Keratinocyte (primary cell): ENCODE measurements around the gene FAM83C.

Experiments
- EZH2 ChIP-seq: IDR thresholded peaks from one replicate; pipeline ENCODE4 v1.6.1; 2012; ENCODE audit warnings: inconsistent platforms, mild to moderate bottlenecking, low read length, moderate library complexity
- TF ChIP-seq, protein P1 (sequence below), 3 experiments: IDR thresholded peaks in 1 of 3; conservative IDR thresholded peaks in 1 of 3; optimal IDR thresholded peaks in 1 of 3; 2 replicates in 2 of 3; 3 replicates in 1 of 3; pipeline versions ENCODE3 to v1.5.1; 2011; ENCODE audit warnings: low read length in 3 of 3, mild to moderate bottlenecking in 3 of 3, moderate library complexity in 2 of 3, control low read depth in 1 of 3, inconsistent platforms in 1 of 3; ENCODE audit not compliant: insufficient read depth in 2 of 3; ENCODE audit errors: extremely low read depth in 1 of 3

DNA sequence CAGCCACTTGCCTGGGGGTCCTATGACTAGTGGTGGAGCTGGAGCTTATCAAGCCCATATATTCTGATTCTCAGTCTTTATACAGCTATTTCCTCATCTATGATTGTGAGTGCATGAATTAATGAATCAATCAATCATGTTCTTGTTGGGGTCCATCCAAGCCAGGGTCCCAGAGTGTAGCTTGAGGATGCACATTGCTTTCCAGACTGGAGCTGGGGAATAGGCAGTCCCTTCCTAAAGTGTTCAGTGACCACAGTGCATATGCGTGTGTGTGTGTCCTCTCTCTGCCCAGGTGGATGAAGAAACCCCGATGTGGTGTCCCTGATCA, 40.6 kb downstream of the FAM83C start:
- TF ChIP-seq, protein P1, sequence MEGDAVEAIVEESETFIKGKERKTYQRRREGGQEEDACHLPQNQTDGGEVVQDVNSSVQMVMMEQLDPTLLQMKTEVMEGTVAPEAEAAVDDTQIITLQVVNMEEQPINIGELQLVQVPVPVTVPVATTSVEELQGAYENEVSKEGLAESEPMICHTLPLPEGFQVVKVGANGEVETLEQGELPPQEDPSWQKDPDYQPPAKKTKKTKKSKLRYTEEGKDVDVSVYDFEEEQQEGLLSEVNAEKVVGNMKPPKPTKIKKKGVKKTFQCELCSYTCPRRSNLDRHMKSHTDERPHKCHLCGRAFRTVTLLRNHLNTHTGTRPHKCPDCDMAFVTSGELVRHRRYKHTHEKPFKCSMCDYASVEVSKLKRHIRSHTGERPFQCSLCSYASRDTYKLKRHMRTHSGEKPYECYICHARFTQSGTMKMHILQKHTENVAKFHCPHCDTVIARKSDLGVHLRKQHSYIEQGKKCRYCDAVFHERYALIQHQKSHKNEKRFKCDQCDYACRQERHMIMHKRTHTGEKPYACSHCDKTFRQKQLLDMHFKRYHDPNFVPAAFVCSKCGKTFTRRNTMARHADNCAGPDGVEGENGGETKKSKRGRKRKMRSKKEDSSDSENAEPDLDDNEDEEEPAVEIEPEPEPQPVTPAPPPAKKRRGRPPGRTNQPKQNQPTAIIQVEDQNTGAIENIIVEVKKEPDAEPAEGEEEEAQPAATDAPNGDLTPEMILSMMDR (optimal IDR thresholded peaks at IDR 0.05 in 1 of 3, IDR thresholded peaks at IDR 0.05 in 1 of 3, conservative IDR thresholded peaks at IDR 0.05 in 1 of 3; ENCODE audit: extremely low read depth in 1 of 3, insufficient read depth in 2 of 3, low read length in 3 of 3), result no peak
- TF ChIP-seq EZH2, result no peak
